NCI-H226 (cell line): Measurements from ENCODE around the gene CCDC185.
A peak's percentile ranks its signal among the peaks of the same experiment; 100 is the strongest.

ENCODE experiments used
- DNase-seq: peaks from one replicate; pipeline ENCODE4 v3.0.0-alpha.2; 2015

CCDC185 gene

GRCh38 chr1:223393275-223394214, at the start of gene CCDC185:
Gene CCDC185 (plus strand): TSS chr1:223393415. CDS start chr1:223393476, 61 bp downstream.
- no peak for DNase-seq

DNA sequence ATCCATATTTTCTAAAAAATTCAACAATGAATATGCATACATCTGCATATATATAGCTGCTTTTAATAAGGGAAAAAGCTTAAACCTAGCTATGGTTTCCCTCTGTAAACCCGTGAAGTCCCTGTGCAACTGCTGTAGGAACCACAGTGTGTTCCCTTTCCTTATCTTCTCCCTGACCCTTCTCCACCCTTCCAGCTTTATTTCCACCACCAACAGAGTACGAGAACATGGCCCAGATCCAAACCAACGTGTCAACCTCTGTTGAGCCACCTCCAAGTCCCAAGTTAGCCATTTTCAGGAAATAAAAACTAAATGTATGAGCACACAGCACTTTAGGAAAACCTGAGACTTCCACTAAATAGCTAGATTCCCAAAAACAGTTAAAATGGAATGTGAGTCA, 49.5 kb upstream of the CCDC185 start:
- DNase-seq = no peak

- no peak for DNase-seq
Measured at GRCh38 chr1:223344491-223344890, 48.7 kb upstream of the CCDC185 start.

DNA sequence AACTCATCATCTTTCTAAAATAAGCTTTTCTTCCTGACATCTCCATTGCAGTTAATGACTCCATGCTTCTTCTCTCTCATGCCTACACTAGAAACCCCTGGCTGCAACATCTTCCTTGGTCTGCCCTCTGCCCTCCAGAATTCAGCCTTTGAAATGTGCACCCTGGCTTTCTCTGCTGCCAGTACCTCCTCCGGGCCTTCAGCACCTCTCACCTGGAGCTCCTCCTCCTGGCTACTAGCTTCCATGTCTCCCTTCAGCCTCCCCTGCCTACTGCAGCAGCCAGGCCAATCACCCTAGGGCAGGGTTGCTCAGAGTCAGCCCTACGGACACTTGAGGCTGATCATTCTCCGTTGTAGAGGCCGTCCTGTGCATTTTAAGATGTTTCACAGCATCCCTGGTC, 47.5 kb upstream of the CCDC185 start:
- DNase-seq = no peak

DNA sequence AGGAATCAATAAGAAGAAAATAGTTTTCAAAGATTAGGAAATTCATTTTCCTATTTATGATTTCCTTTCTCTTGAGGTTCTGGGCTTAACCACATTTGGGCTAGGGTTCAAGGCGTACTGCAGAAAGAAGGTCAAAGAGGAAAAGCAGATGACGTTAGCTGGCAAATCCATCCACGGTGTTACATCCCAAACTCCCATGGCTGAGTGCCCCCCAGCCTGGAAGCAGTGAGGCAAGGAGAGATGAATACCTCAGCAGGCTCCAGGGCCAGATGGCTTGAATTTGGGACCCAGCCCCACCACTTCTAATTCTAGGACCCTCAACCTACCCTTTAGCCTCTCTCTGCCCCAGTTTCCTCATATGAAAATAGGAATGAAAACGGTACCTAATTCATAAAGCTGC, 46.9 kb upstream of the CCDC185 start:
- no peak for DNase-seq

GRCh38 chr1:223347583-223347982, 45.6 kb upstream of the CCDC185 start:
- DNase-seq = no peak

DNA sequence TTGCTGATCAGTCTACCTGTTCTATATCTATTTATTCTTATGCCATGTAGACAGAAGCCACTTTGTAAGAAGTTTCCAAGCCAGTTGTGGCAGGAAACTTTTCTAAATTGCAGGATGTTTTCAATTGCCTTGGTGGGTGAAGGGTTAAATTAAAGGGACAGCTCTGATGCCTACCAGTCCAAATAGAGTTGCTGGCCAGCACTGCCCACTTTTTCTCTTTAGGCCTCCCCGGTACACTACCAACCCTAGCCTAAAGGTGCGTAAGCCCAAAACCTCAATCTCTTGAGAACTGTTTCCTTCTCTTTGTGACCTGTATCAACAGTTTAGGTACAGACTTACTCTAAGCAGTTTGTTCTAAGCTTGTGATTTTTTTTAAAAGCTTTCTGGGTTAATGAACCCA, 44.8 kb upstream of the CCDC185 start:
- no peak for DNase-seq

- DNase-seq = no peak
Measured at GRCh38 chr1:223349241-223349640, 44.0 kb upstream of the CCDC185 start.

DNA sequence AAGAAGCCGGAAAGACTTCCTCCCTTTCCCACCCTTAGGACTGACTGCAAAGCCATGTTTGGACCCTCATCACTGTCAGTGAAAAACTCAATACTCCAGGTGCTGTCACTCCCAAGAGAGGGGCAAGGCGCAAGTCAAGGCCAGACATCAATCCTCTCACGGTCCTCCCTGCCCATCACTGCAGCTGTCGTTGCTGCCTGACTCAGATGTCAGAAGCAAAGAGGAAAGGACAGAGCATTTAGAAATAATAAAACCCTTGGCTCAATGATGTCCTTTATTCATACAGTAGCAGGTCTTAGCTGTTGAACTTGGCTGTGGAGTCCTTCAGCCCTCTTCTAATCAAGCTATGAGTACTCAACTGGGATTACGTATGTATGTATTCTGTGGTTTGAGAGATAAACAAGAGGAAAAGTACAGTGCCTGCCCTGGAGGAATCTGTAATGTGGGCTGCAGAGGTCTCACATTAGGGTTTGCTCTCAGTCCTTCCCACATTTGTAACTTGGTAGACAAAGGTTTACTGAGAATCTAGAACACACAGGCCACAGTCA, 42.8 kb upstream of the CCDC185 start:
- no peak for DNase-seq

DNA sequence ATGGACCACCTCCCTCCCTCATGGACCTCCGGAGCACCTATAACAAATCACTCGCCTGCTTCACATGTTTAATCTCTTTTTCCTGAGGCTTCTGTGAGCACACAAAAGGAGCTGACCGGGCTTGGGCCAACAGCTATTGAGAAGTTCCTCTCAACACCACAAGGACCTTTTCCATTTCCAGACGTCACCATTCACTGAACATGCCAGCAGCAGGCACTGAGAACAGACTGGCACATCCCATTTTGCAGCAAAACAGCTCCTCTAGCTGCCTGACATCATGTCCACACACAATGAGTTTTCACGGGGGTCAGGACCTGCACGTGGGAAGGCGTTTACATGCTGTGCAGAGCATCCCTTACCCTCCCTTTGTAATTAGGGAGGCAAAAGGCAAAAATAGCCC, 40.3 kb upstream of the CCDC185 start:
- DNase-seq = no peak

DNA sequence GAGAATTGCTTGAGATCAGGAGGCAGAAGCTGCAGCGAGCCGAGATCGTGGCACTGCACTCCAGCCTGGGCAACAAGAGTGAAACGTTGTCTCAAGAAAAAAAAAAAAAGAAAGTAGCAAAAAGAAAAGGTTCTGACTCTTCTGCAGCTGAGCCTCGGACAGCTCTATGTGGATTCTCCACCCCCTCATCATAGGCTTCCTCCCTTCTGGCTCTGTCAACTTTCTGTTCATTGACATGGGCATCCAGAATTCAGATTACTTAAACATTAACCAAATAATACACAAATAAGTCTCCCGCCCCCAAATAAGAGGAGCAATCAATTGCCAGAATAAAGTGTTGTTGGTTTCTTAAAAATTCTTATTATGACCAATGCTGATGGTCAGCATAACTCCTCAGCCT, 39.3 kb upstream of the CCDC185 start:
- no peak for DNase-seq

GRCh38 chr1:223355699-223356098, 37.5 kb upstream of the CCDC185 start:
- no peak for DNase-seq

GRCh38 chr1:223358826-223359225, 34.4 kb upstream of the CCDC185 start:
- no peak for DNase-seq

DNA sequence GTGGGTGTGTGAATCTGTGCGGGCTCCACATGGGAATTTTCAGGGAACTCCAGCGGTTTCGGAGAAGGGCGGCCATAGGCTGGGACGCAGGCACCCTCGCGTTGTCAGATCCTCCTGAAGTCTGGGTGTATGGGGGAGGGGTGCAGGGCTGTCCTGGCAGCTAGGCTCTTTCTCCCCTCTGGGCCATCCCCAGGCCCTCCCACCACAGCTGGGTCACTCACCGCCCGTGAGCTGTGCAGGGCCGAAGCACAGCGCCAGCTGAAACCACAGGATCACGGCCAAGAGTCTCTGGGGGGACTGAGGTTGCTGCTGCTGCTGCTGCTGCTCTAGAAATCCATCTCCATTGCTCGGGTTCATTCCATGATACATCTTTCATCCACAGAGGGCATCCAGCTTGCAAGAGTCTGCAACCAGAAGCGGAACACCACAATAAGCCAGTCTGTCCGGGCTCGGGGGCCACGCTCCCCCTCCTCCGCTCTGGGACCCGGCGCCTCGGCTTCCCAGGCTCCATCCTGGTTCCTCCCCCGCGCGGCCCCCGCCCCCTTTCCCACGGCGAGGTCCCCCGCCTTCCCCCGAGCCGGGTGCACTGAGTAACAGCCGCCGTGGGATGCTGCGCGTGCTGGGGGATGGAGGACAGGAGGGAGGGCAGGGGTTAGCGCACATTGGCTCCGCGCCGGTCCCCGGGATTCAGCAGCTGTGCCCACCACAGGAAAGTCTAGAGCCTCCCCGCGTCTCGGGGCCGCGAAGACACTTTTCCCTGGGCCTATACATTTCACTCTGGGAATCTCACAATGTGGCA, 30.0 kb upstream of the CCDC185 start:
- DNase-seq = no peak

- DNase-seq = peak; percentile 4
Measured at GRCh38 chr1:223363856-223364684, 29.1 kb upstream of the CCDC185 start, which contains the start of gene SUSD4. Gene SUSD4 (minus strand): TSS chr1:223364176. CDS start chr1:223363425, 751 bp downstream.

GRCh38 chr1:223364685-223365382, 28.4 kb upstream of the CCDC185 start:
- DNase-seq = no peak

DNA sequence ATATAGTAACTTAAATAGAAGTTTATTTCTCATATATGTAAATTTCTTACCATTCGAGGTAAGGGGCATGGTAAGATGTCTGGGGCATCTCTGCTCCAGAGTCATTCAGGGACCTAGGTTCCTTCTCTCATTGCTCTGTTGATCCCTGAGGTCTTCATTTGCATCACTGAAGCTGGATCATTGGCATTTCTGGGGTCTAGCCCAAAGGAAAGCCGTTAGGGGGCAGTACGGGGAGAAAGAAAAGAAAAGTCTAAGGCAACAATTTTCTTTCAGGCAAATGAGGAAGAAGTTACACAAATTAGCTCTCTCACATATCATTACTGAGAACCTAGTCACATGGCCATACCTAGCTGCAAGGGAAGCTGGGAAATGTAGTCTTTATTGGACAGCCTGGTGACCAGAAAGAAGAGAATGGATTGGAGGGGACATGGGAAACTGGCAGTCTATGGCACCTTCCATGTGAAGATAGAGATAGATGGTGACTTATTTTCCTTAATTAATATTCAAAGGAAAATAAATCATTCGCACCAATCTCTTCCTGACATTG, 19.1 kb upstream of the CCDC185 start:
- no peak for DNase-seq

DNA sequence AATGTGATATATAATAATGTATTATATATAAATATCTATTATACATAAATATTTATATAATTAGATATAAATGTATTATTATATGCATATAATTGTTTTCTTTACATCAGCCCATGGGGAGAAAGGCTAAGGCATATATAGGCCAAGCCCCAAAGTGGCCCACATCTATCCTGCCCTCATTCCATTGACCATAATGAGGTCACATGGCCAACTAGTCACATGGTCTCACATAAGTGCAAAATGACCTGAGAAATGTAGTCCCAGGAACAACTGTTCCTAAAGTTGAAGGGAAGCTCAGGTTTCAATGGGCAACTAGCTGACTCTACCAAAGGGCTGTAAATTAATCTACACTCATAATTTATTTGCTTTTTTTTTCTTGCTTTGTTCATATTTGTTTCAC, 14.5 kb upstream of the CCDC185 start:
- DNase-seq = no peak

- no peak for DNase-seq
Measured at GRCh38 chr1:223386013-223386412, 7.2 kb upstream of the CCDC185 start.

DNA sequence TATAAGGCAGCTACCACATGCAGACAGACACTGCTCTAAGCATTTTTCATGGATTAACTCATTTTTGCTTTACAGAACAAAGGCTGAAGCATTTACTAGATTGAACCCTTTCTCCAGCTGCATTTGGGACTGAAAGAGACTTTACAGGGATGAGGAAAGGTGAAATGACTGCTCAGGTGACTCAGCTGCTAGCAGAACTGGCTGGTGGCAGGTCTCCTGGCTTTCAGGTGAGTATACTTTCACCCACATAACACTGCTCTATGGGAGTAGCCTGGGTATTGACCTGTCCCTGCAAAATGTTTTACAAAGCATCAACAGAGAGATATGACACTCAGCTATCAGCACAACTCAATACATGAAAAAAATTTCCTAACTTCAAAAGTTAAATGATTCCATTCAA, 2.6 kb upstream of the CCDC185 start:
- no peak for DNase-seq

DNA sequence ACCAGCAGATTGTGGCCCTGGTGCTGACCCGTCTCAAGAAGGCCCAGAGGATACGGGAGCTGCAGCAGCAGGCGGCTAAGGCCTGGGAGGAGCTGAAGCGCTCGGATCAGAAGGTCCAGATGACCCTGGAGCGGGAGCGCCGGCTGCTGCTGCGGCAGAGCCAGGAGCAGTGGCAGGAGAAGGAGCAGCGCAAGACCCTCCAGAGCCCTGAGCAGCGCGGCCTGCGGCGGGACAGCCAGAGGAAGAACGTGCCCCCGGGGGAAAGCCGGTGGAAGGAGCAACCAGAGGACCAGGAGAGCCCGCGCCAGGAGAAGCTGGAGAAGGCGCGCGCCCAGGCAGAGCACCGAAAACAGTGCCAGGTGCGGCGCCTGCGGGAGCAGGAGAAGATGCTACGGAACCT, 1.0 kb downstream of the CCDC185 start:
- DNase-seq = no peak

DNA sequence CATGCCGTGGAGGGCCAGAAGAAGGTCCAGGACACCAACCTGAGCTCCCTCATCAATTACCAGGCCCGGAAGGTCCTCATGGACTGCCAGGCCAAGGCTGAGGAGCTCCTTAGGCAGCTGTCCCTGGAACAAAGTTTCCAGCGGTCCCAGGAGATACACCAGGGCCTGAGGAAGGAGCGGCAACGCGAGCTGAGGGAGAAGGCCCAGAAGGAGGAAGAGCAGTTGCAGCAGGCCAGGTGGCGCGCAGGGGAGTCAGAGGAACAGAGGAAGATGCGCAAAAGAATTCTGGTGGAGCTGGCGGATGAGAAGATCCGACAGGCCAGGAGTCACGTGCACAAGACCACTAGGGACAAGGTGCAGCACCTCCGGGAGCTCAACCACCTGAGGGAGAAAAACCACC, 1.5 kb downstream of the CCDC185 start:
- no peak for DNase-seq
